HG02623 (cell line): ENCODE measurements around the gene OR6C3.
"Not testable (repeated sequence)": the region's sequence is repeated elsewhere in the genome, so short reads cannot be mapped to it uniquely, and the experiment has no call there.

Experiments
- ATAC-seq: cut with Tn5 transposase; IDR thresholded peaks from one replicate; pipeline ENCODE4 v1.9.1; 2021; ENCODE audit warnings: moderate library complexity; ENCODE audit not compliant: unreplicated experiment

The OR6C3 gene

DNA sequence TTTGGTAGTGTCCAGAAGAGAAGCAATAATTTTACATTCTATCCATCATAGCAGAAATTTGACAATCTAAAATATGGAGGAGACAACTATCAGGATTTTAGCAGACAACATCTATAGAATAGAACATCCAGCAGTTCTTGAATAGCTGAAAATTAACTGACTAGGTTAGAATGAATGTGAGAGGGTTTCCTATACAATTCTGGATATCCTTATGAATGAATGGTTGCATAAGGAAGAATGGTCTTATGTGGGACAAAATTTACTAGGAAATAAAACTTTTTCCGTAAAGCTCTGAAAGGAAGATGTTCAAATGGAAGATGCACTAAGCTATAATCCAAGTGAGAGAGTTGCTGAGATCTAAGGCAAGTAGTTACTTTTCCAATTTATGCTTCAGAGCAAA is at the start of gene OR6C3:
OR6C3 (plus strand) TSS at position 301 of the 400 bp plus-strand sequence. CDS start 955 bp downstream, outside the sequence.
- ATAC-seq = no peak

DNA sequence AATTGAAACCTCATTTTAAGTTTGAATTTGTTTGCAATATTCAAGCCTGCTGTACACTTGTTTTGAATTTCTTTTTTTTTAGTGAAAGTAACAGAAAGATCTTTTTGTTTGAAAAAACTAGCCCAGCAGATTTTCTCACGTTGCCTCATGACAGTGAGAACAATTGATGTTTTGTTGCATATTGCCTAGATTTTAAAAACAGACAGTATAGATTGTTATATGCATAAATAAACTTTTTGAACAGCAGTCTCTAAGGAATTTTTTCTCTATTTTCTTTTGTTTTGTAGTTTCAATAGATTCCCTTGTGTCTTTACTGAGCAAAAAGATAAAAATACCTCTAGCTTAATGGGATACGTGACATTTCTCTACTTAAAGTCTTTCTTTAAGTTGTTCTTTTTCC is 49.6 kb upstream of the OR6C3 start:
- ATAC-seq = no peak

DNA sequence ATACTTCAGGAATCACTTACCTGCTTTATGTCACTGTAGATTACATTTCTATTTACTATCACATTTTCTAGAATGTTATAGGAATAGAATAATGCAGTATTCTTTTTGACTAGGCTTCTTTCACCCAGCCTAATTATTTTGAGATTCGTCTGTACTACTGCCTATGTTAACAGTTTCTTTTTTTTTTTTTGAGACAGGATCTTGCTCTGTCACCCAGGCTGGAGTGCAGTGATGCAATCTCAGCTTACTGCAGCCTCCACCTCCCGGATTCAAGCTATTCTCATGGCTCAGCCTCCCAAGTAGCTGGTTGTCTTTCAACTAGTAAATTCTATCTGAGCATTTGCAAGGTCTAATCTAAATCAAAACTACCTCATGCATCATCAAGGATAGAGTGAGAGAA is 40.5 kb upstream of the OR6C3 start:
- no peak for ATAC-seq

DNA sequence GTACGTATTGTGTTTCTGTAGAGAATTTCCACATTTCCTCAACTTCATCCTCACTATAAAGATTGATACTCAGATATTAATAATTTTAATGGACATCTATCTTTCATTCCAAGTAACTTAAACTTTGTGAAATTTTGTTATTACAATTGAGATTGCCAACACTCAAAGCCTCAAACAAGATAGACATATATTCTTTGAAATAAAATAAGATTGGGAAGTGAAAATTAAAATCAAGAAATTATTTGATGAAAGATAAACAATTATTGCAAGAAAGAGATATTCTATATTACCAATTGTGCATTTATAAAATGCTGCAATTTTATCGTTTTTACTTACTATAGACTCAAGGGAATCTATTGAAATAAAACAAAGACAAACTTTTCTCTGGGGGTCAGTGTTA is 34.1 kb upstream of the OR6C3 start, which contains the start of gene OR6C6:
OR6C6 (minus strand) TSS at position 101 of the 400 bp plus-strand sequence. CDS start 1,337 bp downstream, outside the sequence.
- no peak for ATAC-seq

DNA sequence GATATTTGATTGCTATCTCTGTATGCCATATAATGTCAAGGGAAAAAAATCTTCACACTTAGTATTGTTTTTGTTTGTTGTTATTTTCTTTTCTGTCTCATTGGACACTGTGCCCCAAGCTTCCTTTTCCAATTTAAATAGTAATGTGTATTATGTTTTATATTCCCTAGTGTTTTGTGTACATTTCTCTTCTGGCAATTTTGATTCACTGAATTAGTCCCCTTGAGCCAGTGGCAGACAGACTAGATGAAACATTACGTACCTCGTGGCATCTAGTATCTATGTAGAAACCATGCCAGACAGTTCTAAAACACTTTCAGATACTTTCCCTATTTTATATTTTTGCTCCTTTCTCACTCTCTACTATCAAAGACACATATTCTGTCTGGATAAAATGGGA is 16.5 kb upstream of the OR6C3 start, which contains the start of gene OR6C1:
OR6C1 (plus strand) TSS at position 301 of the 400 bp plus-strand sequence. CDS start 6,257 bp downstream, outside the sequence.
- no peak for ATAC-seq

DNA sequence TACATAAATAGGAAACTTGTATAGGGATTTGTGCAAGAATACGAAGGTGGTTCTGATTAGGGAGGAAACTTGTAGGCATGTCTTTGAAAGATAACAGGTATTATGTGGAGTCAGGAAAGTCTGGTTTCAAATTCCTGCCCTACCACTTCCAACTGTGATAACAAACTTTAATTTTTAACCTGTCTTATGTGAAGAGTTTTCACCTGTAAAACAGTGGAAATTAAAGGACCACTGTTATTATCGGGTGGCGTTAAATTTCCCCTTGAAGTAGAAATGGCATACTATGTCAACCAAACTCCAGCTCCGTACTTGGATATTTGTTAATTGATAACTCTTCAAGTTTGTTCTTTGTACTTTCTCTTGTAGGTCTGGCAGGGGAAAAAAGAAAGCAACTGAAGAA is 10.3 kb upstream of the OR6C3 start:
- no peak for ATAC-seq

DNA sequence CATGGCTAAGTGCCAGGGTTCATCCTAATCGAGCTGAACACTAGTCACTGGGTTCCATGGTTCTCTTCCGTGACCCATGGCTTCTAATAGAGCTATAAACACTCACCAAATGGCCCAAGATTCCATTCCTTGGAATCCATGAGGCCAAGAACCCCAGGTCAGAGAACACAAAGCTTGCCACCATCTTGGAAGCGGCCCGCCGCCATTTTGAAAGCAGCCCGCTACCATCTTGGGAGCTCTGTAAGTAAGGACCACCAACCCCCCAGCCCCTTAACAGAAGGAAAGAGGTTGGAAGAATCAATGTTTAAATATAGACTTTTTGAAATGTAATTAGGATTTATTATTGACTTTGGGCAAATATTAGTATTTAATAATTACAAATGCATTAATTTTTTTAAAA is 4.7 kb upstream of the OR6C3 start:
- not testable (repeated sequence) for ATAC-seq

DNA sequence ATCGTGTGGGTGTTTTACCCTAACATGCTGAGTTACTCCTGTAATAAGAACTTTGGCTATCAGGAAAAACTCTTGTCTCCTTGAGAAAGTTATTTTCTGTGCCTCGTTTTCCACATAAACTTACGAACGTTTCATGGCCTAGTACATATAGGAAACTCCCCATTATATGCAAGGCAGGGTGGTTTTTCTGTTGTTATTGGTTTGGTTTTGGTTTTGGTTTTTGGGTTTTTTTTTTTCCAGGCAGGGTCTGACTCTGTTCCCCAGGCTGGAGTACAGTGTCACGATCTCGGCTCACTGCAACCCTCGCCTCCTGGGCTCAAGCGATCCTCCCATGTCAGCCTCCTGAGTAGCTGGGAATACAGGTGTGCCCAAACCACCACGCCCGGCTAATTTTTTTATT is 5.5 kb downstream of the OR6C3 start:
- ATAC-seq = no peak

DNA sequence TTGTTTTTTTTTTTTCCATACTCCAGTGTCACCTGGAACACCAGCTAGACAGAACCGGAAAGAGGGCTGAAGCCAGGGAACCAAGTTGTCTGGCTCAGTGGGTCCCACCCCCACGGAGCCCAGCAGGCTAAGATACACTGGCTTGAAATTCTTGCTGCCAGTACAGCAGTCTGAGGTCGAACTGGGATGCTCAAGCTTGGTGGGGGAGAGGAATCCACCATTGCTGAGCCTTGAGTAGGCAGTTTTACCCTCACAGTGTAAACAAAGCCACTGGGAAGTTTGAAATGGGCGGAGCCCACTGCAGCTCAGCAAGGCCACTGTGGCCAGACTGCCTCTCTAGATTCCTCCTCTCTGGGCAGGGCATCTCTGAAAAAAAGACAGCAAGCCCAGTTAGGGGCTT is 24.8 kb downstream of the OR6C3 start:
- ATAC-seq = not testable (repeated sequence)

DNA sequence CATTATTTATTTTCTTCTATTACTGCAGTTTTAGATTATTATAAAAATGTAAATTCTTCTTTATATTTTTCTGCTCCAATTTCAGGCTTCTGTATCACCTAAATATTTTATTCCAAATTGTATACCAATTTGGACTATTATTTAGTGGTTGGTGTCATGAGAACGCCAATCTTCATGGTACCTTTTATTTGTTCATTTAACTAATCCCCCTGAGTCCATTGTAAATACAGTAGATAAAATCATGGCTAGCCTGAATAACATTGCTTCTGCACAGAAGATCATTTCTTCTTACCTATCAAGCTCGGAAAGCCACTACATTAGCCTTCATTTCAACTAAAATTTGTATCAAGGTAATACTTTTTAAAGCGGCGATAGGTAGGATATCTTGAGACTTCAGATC is 32.1 kb downstream of the OR6C3 start, which contains the start of gene OR6C75:
OR6C75 (plus strand) TSS at position 301 of the 400 bp plus-strand sequence. CDS start 2,136 bp downstream, outside the sequence.
- ATAC-seq = no peak

DNA sequence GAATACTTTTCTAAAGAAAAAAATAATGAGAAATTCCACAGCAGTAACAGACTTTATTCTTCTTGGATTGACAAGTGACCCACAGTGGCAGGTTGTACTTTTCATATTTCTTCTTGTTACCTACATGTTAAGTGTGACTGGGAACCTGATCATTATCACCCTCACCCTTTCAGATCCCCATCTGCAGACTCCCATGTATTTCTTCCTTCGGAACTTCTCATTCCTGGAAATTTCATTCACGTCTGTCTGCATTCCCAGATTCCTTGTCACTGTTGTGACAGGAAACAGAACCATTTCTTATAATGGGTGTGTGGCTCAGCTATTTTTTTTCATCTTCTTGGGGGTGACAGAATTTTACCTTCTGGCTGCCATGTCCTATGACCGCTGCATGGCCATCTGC is 34.5 kb downstream of the OR6C3 start:
- no peak for ATAC-seq

DNA sequence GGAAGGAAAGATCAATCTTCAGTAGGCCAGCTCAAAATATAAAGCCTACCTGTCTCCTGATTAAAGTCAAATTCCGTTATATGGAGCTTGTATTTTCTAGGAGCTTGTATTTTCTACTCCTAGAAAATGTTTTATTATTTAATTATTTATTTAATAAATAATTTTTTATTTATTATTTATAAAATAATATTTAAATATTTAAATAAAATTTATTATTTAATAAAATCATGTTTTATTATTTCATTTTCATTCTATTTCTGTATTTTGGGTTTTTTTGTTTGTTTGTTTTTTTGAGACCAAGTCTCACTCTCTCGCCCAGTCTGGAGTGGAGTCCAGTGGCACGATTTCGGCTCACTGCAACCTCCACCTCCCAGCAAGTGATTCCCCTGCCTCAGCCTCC is 42.0 kb downstream of the OR6C3 start:
- no peak for ATAC-seq
